Stomach (tissue), 4 donors: ENCODE measurements around the gene ANO1.

Experiments used
- POLR2A ChIP-seq, 4 donors: fragments of 450-650 bp; IDR thresholded peaks; one replicate each; pipeline ENCODE4 v1.6.1; 2016; ENCODE audit warnings: antibody characterized with exemption in 4 of 4, control low read depth in 2 of 4, mild to moderate bottlenecking in 1 of 4, moderate library complexity in 1 of 4
- TF ChIP-seq, protein P1 (sequence below), 7 experiments: fragments of 450-650 bp in 4 of 7; fragments of 200-600 bp in 3 of 7; sonication (generic) in 3 of 7; IDR thresholded peaks; one replicate each; pipeline ENCODE4 v1.5.1; 2016 to 2019; ENCODE audit warnings: antibody characterized with exemption in 7 of 7, control low read depth in 2 of 7, mild to moderate bottlenecking in 1 of 7

- TF ChIP-seq POLR2A (IDR thresholded peaks at IDR 0.05): no peak
- TF ChIP-seq, protein P1, sequence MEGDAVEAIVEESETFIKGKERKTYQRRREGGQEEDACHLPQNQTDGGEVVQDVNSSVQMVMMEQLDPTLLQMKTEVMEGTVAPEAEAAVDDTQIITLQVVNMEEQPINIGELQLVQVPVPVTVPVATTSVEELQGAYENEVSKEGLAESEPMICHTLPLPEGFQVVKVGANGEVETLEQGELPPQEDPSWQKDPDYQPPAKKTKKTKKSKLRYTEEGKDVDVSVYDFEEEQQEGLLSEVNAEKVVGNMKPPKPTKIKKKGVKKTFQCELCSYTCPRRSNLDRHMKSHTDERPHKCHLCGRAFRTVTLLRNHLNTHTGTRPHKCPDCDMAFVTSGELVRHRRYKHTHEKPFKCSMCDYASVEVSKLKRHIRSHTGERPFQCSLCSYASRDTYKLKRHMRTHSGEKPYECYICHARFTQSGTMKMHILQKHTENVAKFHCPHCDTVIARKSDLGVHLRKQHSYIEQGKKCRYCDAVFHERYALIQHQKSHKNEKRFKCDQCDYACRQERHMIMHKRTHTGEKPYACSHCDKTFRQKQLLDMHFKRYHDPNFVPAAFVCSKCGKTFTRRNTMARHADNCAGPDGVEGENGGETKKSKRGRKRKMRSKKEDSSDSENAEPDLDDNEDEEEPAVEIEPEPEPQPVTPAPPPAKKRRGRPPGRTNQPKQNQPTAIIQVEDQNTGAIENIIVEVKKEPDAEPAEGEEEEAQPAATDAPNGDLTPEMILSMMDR (IDR thresholded peaks at IDR 0.05): no peak
These were observed 148.8 kb downstream of the ANO1 start for GRCh38 chr11:70226967-70227366.
